Esophagus mucosa (tissue), 1 donor: ENCODE data around the gene GPATCH8. TPM values are rescaled to one million over a fixed set of nuclear protein-coding genes. Genes with fewer than 3 reads are reported as not detected.
A peak's percentile ranks its signal among the peaks of the same experiment; 100 is the strongest.
"Not testable (repeated sequence)": the region's sequence is repeated elsewhere in the genome, so short reads cannot be mapped to it uniquely, and the experiment has no call there.

Experiments
- ATAC-seq: fragments of 200-7000 bp; cut with Tn5 transposase; one replicate; pipeline ENCODE4 v1.9.1; 2020
- total RNA-seq: library from RNA; stranded (reverse); gene quantifications from one replicate; pipeline ENCODE4 v1.2.4, GENCODE V29; 2023
- donor health status: DM: yes; HTN: yes; CAD: no.

GPATCH8 gene
- total RNA-seq, 1 donor from 2014 or later: 24.7 TPM

DNA sequence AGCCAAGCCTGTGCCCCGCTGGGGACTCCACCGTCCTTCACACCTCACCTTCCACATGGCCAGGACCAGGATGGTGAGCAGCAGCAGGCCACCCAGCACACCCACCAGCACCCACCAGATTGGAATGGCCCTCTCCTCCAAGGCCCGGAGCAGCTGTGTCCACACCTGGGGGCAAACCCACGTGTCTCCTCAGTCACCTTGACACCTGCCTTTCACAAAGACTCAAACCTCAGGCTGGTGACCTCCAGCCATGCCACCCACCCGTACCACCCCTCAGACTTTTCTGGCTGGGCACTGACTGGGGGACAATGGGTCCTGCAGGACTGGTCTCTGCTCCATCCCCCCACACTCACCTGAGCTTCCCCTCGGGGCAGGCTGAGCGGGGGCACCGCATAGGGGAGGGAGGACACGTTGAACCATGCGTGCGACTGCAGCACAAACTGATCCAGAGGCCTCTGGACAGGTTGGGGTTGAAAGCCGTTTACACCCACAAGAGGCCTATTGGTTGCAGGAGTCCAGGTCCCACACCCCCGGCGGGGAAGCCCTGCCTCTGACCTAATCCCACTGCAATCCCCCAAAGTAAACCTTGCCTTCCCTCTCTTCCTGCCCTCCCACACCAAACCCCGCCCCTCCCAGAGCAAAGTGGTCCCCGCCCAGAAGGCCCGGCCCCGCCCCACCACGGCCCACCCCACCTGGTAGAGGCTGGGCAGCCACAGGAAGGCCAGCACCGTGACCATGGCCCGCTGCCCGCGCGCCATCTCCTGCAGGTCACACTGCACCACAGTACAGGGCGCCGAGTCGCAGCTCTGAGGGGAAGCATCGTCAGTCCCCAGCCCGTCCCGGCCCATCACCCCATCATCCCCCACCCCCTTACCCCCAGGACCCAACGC, 128.7 kb downstream of the GPATCH8 start:
- ATAC-seq: peak; percentile 28

- ATAC-seq: no peak
Measured at GRCh38 chr17:44372036-44372435, 131.2 kb downstream of the GPATCH8 start.

- ATAC-seq: not testable (repeated sequence)
Measured at GRCh38 chr17:44369414-44370023, 133.7 kb downstream of the GPATCH8 start.

GRCh38 chr17:44368391-44369243, 134.6 kb downstream of the GPATCH8 start:
- not testable (repeated sequence) for ATAC-seq

DNA sequence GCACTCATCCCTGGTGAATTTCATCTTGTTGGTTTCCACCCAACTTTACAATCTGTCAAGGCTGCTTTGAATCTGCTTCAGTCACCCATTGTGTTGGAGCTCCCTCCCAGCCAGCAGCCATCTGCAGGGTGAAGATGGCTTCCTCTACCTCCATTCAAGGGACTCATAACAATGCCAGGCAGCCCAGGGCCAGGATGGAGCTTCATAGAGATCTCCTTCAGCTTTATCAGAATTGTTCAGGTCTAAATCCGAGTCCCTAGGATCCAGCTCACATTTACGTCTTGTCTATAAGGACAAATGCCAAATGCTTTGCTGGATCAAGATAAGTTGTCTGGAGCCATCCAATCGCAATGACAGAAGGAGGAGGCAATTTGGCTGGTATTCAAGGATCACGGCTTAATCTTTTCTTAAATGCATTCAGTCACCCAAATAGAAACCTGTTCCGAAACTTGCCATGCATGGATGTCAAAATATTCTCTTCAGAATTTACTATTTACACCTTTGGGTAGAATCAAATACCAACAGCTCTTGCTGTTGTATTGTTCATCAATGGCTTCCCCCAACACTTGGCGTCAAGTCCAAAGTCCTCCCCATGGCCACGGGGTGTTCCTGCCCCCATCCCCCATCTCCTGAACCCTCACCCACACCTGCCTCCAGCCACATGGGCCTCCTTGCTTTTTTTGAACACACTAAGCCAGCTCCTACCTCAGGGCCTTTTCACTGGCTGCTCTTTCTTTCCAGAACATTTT, 135.8 kb downstream of the GPATCH8 start:
- peak; percentile 48 for ATAC-seq

DNA sequence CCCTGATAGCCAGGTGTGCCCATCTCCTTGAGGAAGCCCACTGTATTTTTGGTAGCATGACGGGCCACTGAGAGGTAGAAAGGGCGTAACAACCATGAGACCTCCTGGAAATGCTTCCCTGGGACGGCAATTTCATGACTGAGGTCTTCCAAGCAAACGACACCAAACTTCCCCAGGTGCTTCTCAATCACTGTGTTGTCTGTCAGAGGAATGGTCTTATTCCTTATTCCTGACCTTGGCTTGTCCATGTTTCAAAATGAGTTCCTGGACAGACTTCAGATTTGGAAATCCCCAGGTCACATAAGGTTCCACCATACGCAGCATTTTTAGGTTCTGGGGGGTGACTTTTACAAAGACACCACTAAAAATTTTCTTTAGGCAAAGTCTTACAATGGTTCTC, 138.2 kb downstream of the GPATCH8 start:
- not testable (repeated sequence) for ATAC-seq

- peak; percentile 59 for ATAC-seq
Measured at GRCh38 chr17:44363613-44364159, 139.5 kb downstream of the GPATCH8 start, which contains the start of gene FAM171A2. FAM171A2 (minus strand) TSS chr17:44363853; CDS start chr17:44363714, 139 bp downstream.

- peak; percentile 11 for ATAC-seq
Measured at GRCh38 chr17:44362949-44363612, 140.1 kb downstream of the GPATCH8 start.

DNA sequence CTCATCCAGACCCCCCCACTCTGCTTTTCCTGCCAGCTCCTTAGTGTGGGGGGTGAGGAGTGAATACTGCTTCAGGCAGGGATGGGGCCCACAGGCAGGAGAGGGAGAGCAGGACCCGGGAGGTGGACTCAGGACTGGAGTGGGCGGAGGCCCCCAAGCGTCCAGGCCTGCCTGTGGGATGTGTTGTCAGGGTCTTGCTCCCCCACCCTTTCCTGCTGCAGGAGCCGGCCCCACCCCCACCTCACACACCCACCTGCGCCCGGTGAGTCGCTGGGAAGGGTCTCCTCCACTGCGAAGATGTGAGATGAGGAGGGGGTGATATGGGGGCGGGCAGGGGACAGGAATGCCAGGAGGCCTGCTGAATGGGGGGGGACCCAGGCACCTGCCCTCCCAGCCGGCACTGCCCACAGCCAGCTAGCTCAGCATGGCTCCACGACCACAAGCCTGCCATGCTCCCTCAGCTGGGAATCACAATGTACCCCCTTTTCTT, 140.7 kb downstream of the GPATCH8 start:
- ATAC-seq: no peak

DNA sequence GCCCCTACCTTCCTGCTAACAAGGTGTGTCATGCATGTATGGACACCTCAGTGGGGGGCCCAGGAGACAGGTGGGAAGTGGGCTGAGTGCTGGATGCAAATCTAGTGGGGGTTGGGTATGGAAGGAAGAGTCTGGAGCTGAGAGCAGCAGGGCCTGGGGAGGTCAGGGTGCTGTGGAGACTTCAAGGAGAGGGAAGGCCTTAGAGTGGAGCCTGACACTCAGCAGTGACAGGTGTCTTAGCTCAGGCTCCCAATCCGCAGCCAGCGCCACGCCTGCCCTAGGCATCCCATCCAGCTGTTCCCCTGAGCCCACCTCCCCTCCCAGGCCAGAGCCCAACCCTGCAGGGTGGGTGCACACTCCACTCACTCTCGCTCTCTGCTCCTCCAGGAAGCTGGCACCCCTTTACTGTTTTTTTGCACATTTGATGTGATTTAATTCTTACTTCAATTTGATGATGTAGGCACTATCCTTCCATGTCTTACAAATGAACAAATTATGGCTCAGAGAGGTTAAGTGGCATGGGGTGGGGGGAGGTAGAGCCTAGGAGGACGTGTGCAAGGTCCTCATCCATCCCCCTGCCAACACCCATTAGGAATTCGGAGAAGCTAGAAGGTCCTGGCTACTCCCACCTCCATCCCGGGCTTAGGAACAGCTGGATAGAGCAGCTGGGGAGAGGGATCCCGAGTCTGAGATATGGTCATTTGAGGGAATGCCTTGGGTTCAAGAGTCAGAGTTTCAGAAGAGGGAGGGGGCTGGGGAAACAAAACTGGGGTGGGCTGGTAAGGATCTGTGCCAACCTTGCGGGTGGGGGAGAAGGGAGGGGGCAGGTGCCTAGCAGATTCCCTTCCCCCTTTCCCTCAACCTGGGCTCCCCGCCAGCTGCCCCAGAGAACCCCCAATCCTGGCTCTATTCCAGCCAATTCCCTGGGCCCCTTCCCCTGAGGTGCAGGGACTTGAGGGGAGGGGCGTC, 141.6 kb downstream of the GPATCH8 start:
- no peak for ATAC-seq

DNA sequence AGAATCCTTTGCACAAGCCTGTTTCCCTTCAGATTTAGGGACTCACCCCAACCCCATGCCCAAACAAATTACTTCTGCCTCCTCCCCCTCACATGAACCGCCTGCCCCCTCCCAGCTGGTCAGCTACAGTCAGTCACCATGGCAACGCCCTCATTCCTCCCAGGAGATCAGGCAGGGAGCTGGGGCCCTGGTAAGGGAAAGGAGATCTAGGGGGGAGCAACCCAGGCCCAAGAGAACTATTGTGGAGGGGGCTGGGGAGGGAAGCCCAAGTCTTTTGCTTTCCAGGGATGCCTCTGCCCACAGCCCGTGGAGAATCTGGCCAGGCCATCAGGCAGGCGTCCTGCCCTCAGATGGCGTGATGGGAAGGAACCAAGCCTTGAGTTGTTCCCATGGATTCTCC, 142.4 kb downstream of the GPATCH8 start:
- ATAC-seq: no peak

- ATAC-seq: no peak
Measured at GRCh38 chr17:44360144-44360533, 143.1 kb downstream of the GPATCH8 start.

DNA sequence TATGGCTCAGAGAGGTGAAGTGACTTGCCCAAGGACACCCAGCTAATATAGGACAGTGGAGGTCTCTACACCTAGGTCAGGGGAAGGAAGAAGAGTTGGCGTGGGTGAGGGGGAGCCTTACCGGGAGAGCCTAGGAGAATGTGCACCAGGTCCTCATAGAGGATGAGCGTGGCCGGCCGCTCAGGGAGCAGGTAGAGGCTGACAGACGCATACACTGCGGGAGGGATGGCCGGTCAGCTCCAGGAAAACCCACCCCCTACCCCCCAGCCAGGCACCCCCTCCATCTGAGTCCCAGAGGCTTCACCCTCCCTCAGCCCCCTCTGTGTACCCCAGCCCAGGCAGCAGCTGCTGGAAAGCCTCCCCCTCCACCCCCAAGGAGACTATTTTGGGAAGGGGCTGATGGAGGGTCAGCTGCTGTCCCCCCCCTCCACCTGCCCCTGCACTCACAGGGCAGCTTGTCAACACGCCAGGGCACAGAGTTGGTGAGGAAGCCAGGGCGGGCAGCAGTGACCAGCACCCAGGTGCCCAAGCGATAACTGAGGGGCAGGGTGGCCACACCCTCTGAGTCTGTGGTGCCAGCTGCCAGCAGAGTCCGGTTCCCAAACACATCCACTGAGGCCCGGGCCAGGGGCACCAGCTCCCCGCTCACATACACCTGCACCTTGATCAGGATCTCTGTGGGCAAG, 143.6 kb downstream of the GPATCH8 start:
- ATAC-seq: no peak

DNA sequence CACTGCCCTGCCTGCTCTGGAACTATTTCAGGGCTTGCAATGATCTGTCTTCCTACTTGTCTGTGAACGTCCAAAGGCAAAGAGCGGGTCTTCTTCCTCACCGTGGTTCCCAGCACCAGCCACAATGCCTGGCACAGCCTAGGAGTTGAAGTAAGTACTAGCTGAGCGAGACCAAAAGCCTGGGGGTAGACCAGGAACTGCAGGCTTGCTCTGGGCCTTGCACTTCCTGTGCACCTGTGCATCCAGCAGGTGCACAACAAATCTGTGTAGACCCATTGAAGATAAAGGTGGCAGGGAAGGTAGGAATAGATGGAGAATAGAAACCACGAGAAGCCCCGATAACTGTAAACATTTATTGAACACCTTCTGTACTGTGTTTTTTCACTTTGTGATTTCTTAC, 144.2 kb downstream of the GPATCH8 start:
- ATAC-seq: no peak

- ATAC-seq: no peak
Measured at GRCh38 chr17:44358066-44358465, 145.1 kb downstream of the GPATCH8 start.

GRCh38 chr17:44356241-44356640, 147.0 kb downstream of the GPATCH8 start:
- ATAC-seq: peak; percentile 9

DNA sequence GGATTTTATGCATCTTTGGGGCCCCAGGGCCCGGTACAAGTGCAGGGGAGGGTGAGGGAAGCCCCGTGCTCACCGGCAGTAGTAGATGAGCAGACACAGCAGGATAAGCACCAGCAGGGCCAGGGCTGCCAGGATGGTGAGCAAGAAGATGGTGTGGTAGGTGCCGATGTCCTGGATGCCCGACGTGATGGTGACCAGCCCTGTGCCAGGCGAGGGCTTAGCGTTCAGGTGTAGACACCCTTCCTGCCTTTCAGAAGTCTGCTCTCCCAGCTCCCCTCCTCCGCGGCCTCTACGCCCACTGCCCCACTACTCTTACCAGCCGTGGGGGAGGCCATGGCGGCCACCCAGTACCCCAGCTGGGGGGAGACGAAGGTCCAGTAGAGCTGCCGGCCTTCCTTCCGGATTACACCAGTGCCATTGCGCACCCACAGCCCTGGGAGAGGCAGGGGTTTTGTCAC, 147.5 kb downstream of the GPATCH8 start:
- ATAC-seq: no peak

GRCh38 chr17:44354582-44355561, 148.3 kb downstream of the GPATCH8 start:
- ATAC-seq: no peak
